ENCODE results near the gene RFWD3. TPM values are rescaled to one million over a fixed set of nuclear protein-coding genes. Genes with fewer than 3 reads are reported as not detected.

RFWD3 gene
- total and polyA plus RNA-seq, 10 donors: 4.6 to 40.6 (median 30.1) TPM

- no peak for DNase-seq
- no peaks in the 10 kb centered on the region for H3K4me1 ChIP-seq
- WGBS, 5 donors: 78 to 92% (median 84%) methylated on average over 6 of the region's 6 CpGs
- intact Hi-C loops (cut with DNase I; ENCODE audit: low total_unique reads): no loop called here
- H3K27ac ChIP-seq: no peak overlapping the region
- H3K27me3 ChIP-seq (replicated peaks in 1 of 7): no peaks in the 10 kb centered on the region
- no peak for TF ChIP-seq POLR2A (IDR thresholded peaks at IDR 0.05)
- H3K4me3 ChIP-seq: no peak overlapping the region
- H3K36me3 ChIP-seq: peaks cover 9 to 100% (median 93%) of the 10 kb centered on the region in 6 donors
- H3K9me3 ChIP-seq: no peaks in the 10 kb centered on the region
Measured at GRCh38 chr16:74627506-74628220, 39.0 kb downstream of the RFWD3 start.

- no peaks in the 10 kb centered on the region for H3K4me1 ChIP-seq
- TF ChIP-seq CTCF (IDR thresholded peaks at IDR 0.05 in 8 of 11, conservative IDR thresholded peaks at IDR 0.05 in 3 of 11): no peak
- TF ChIP-seq POLR2AphosphoS5 (IDR thresholded peaks at IDR 0.05): no peak
- TF ChIP-seq POLR2A (IDR thresholded peaks at IDR 0.05): no peak
- H3K27ac ChIP-seq: no peak overlapping the region
- DNase-seq: no peak
- H3K36me3 ChIP-seq: peaks cover 6 to 100% (median 93%) of the 10 kb centered on the region in 6 donors
- H3K27me3 ChIP-seq (replicated peaks in 1 of 7): no peaks in the 10 kb centered on the region
- no peak overlapping the region for H3K4me3 ChIP-seq
- 0 to 40% (median 0%) methylated on average over 1 of the region's 1 CpG; no CpG with 5 or more reads in 2 of the 5 donors for WGBS, 5 donors
- intact Hi-C loops (cut with DNase I; ENCODE audit: low total_unique reads): no loop called here
- H3K9me3 ChIP-seq: no peaks in the 10 kb centered on the region
Measured at GRCh38 chr16:74626741-74627416, 39.8 kb downstream of the RFWD3 start.

GRCh38 chr16:74625500-74626350 is 41.0 kb downstream of the RFWD3 start:
- H3K36me3 ChIP-seq: peaks cover 2 to 100% (median 90%) of the 10 kb centered on the region in 6 donors
- 90 to 96% (median 93%) methylated on average over 14 of the region's 14 CpGs for WGBS, 5 donors
- H3K4me3 ChIP-seq: no peak overlapping the region
- DNase-seq: no peak
- no peaks in the 10 kb centered on the region for H3K27me3 ChIP-seq (replicated peaks in 1 of 7)
- TF ChIP-seq CTCF (IDR thresholded peaks at IDR 0.05 in 8 of 11, conservative IDR thresholded peaks at IDR 0.05 in 3 of 11) (no peak), POLR2A (IDR thresholded peaks at IDR 0.05) (no peak), POLR2AphosphoS5 (IDR thresholded peaks at IDR 0.05) (no peak)
- H3K4me1 ChIP-seq: no peaks in the 10 kb centered on the region
- H3K27ac ChIP-seq: no peak overlapping the region
- no peaks in the 10 kb centered on the region for H3K9me3 ChIP-seq
- intact Hi-C loops (cut with DNase I; ENCODE audit: low total_unique reads): no loop called here

GRCh38 chr16:74623839-74624235 is 42.8 kb downstream of the RFWD3 start:
- Histone ChIP-seq H3K9me3 (no peaks in the 10 kb centered on the region), H3K4me1 (no peaks in the 10 kb centered on the region), H3K27me3 (replicated peaks in 1 of 7) (no peaks in the 10 kb centered on the region), H3K36me3 (peaks cover 2 to 100% (median 71%) of the 10 kb centered on the region in 6 donors), H3K27ac (no peak overlapping the region), H3K4me3 (no peak overlapping the region)
- no peak for DNase-seq
- intact Hi-C loops (cut with DNase I; ENCODE audit: low total_unique reads): no loop called here
- WGBS, 5 donors: 88 to 93% (median 91%) methylated on average over 6 of the region's 6 CpGs
- no peak for TF ChIP-seq POLR2A (IDR thresholded peaks at IDR 0.05)
- TF ChIP-seq CTCF (IDR thresholded peaks at IDR 0.05 in 8 of 11, conservative IDR thresholded peaks at IDR 0.05 in 3 of 11): no peak
- no peak for TF ChIP-seq POLR2AphosphoS5 (IDR thresholded peaks at IDR 0.05)
